ENCODE measurements around the gene PCMT1. TPM values are rescaled to one million over a fixed set of nuclear protein-coding genes. Genes with fewer than 3 reads are reported as not detected.

Gene PCMT1
- total RNA-seq, 4 donors from 2014 or later, result 77.5 to 101 (median 88.0) TPM

- 88% methylated on average over 1 of the region's 1 CpG for WGBS, 2 donors
These were observed 11.9 kb downstream of the PCMT1 start for GRCh38 chr6:149761438-149761837.

GRCh38 chr6:149763866-149764265, 14.3 kb downstream of the PCMT1 start:
- Histone ChIP-seq H3K9me3 (peaks cover 0 to 9% (median 0%) of the 10 kb centered on the region in 3 donors), H3K27me3 (no peaks in the 10 kb centered on the region), H3K4me3 (no peak overlapping the region), H3K27ac (no peak overlapping the region), H3K36me3 (peaks cover 0 to 46% (median 0%) of the 10 kb centered on the region in 3 donors), H3K4me1 (peaks cover 0 to 5% (median 0%) of the 10 kb centered on the region in 3 donors)
- intact Hi-C loops (cut with DNase I), result no loop called here
- TF ChIP-seq POLR2A (IDR thresholded peaks at IDR 0.05), result no peak
- TF ChIP-seq, protein P1, sequence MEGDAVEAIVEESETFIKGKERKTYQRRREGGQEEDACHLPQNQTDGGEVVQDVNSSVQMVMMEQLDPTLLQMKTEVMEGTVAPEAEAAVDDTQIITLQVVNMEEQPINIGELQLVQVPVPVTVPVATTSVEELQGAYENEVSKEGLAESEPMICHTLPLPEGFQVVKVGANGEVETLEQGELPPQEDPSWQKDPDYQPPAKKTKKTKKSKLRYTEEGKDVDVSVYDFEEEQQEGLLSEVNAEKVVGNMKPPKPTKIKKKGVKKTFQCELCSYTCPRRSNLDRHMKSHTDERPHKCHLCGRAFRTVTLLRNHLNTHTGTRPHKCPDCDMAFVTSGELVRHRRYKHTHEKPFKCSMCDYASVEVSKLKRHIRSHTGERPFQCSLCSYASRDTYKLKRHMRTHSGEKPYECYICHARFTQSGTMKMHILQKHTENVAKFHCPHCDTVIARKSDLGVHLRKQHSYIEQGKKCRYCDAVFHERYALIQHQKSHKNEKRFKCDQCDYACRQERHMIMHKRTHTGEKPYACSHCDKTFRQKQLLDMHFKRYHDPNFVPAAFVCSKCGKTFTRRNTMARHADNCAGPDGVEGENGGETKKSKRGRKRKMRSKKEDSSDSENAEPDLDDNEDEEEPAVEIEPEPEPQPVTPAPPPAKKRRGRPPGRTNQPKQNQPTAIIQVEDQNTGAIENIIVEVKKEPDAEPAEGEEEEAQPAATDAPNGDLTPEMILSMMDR (IDR thresholded peaks at IDR 0.05), result no peak
- DNase-seq, result no peak

More at GRCh38 chr6:149761438-149761837, 11.9 kb downstream of the PCMT1 start:
- DNase-seq, result no peak
- intact Hi-C loops (cut with DNase I), result no loop called here
- H3K27ac ChIP-seq, result no peak overlapping the region
- H3K4me3 ChIP-seq, result no peak overlapping the region
- no peaks in the 10 kb centered on the region for H3K27me3 ChIP-seq
- TF ChIP-seq POLR2A (IDR thresholded peaks at IDR 0.05), result no peak
- TF ChIP-seq, protein P1 (IDR thresholded peaks at IDR 0.05), result no peak
- peaks cover 0 to under 1% (median 0%) of the 10 kb centered on the region in 3 donors for H3K4me1 ChIP-seq
- H3K9me3 ChIP-seq, result peaks cover 0 to 6% (median 0%) of the 10 kb centered on the region in 3 donors
- H3K36me3 ChIP-seq, result peaks cover 0 to 36% (median 0%) of the 10 kb centered on the region in 3 donors

DNA sequence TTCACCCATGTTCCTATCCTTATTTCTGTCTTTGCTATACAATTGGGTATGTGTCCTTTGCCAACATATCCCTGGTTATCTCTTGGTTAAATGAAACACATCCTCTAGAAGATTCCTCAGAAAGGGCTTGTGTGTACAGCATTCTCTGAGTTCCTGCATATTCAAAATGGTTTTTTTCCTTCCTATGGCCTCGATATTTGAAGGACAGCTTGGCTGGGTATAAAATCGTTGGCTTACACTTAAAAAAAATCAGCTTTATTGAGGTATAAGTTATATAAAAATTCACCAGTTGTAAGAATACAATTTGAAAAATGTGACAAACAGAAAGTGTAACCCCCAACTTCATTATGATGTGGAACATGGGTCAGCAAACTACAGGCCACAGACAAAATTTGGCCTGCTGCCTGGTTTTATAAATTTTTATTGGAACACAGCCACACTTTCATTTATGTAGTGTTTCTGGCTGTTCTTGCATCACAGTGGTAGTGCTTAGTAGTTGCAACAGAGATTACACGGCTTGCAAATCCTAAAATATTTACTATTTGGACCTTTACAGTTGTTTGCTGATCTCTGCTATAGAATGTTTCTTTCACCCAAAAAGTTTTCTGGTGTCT, 16.7 kb downstream of the PCMT1 start:
- Histone ChIP-seq H3K9me3 (peaks cover 0 to 9% (median 0%) of the 10 kb centered on the region in 3 donors), H3K4me3 (no peak overlapping the region), H3K27ac (no peak overlapping the region), H3K4me1 (peaks cover 0 to 5% (median 0%) of the 10 kb centered on the region in 3 donors), H3K27me3 (no peaks in the 10 kb centered on the region), H3K36me3 (peaks cover 0 to 39% (median 0%) of the 10 kb centered on the region in 3 donors)
- no peak for TF ChIP-seq POLR2A (IDR thresholded peaks at IDR 0.05)
- TF ChIP-seq, protein P1 (IDR thresholded peaks at IDR 0.05), result no peak
- intact Hi-C loops (cut with DNase I), result no loop called here
- no peak for DNase-seq
- 41 to 82% methylated on average over 3 of the region's 3 CpGs for WGBS, 2 donors

DNA sequence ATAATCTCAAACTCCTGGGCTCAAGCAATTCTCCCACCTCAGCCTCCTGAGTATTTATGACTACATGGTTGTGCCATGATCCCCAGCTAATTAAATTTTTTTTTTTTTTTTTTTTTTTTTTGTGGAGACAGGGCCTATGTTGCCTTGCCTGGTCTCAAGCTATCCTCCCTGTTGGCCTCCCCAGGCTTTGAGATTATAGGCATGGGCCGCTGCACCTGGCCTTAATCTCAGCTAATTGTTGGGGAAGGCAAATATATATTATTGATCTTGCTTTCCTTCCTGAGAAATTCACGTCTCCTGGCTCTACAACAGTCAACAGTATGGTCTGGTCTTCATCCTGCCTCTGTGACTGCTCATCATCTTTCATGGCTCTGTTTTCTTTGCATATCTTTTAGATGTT, 20.1 kb downstream of the PCMT1 start:
- Histone ChIP-seq H3K27me3 (no peaks in the 10 kb centered on the region), H3K27ac (no peak overlapping the region), H3K4me3 (no peak overlapping the region), H3K4me1 (peaks cover 0 to 5% (median 0%) of the 10 kb centered on the region in 3 donors), H3K9me3 (peaks cover 0 to 9% (median 0%) of the 10 kb centered on the region in 3 donors), H3K36me3 (peaks cover 0 to 73% (median 0%) of the 10 kb centered on the region in 3 donors)
- intact Hi-C loops (cut with DNase I), result no loop called here
- DNase-seq, result no peak
- 82 to 100% methylated on average over 2 of the region's 2 CpGs for WGBS, 2 donors
- TF ChIP-seq POLR2A (IDR thresholded peaks at IDR 0.05), result no peak
- TF ChIP-seq, protein P1 (IDR thresholded peaks at IDR 0.05), result no peak

DNA sequence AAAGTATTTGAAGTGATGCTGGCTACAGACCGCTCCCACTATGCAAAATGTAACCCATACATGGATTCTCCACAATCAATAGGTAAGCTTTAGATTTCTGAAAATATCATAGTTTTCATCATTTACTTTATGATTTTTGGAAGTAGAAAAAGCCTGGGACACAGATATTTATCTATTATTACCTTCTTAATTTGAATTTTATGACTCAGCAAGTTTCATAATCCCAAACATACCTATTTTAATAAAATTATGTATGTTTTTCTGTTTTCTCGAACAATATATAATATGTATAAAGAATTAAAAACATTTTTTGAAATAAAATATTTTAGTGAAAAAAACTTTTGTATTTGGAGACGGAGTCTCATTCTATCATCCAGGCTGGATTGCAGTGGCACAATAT, 21.6 kb downstream of the PCMT1 start:
- intact Hi-C loops (cut with DNase I), result no loop called here
- Histone ChIP-seq H3K4me1 (peaks cover 0 to 5% (median 0%) of the 10 kb centered on the region in 3 donors), H3K9me3 (peaks cover 0 to 5% (median 0%) of the 10 kb centered on the region in 3 donors), H3K36me3 (peaks cover 0 to 80% (median 5%) of the 10 kb centered on the region in 3 donors), H3K27ac (no peak overlapping the region), H3K4me3 (no peak overlapping the region), H3K27me3 (no peaks in the 10 kb centered on the region)
- TF ChIP-seq, protein P1 (IDR thresholded peaks at IDR 0.05), result no peak
- no peak for TF ChIP-seq POLR2A (IDR thresholded peaks at IDR 0.05)
- WGBS, 2 donors, result 95% methylated on average over 3 of the region's 3 CpGs
- DNase-seq, result no peak

All from esophagus squamous epithelium (tissue), 5 donors.